Retina (tissue), 1 donor: Measurements from ENCODE around the gene COL6A3.
A peak's percentile ranks its signal among the peaks of the same experiment; 100 is the strongest.
"Not testable (repeated sequence)": the region's sequence is repeated elsewhere in the genome, so short reads cannot be mapped to it uniquely, and the experiment has no call there.

Experiments used
- DNase-seq: peaks from one replicate; pipeline ENCODE4 v3.0.0-alpha.2; 2016

COL6A3 gene

GRCh38 chr2:237315829-237316225 is 98.1 kb downstream of the COL6A3 start:
- DNase-seq = no peak

- DNase-seq = peak; percentile 53
Observed at GRCh38 chr2:237315170-237315828, 98.7 kb downstream of the COL6A3 start.

- DNase-seq = no peak
Observed at GRCh38 chr2:237314681-237315080, 99.3 kb downstream of the COL6A3 start.

- DNase-seq = no peak
Observed at GRCh38 chr2:237314198-237314597, 99.8 kb downstream of the COL6A3 start.

GRCh38 chr2:237312021-237312755 is 101.8 kb downstream of the COL6A3 start:
- no peak for DNase-seq

- no peak for DNase-seq
Observed at GRCh38 chr2:237310515-237311114, 103.3 kb downstream of the COL6A3 start.

- DNase-seq = no peak
Observed at GRCh38 chr2:237309416-237309815, 104.5 kb downstream of the COL6A3 start.

- DNase-seq = no peak
Observed at GRCh38 chr2:237309011-237309410, 105.0 kb downstream of the COL6A3 start.

GRCh38 chr2:237307474-237307873 is 106.5 kb downstream of the COL6A3 start:
- DNase-seq = no peak

- no peak for DNase-seq
Observed at GRCh38 chr2:237306787-237307170, 107.2 kb downstream of the COL6A3 start.

GRCh38 chr2:237306083-237306786 is 107.7 kb downstream of the COL6A3 start:
- no peak for DNase-seq

GRCh38 chr2:237305579-237305978 is 108.4 kb downstream of the COL6A3 start:
- DNase-seq = no peak

- no peak for DNase-seq
Observed at GRCh38 chr2:237304763-237305514, 109.0 kb downstream of the COL6A3 start.

- DNase-seq = not testable (repeated sequence)
Observed at GRCh38 chr2:237303244-237303643, 110.7 kb downstream of the COL6A3 start.

GRCh38 chr2:237301595-237301994 is 112.4 kb downstream of the COL6A3 start:
- no peak for DNase-seq

GRCh38 chr2:237300739-237301138 is 113.2 kb downstream of the COL6A3 start:
- DNase-seq = no peak

GRCh38 chr2:237299906-237300305 is 114.1 kb downstream of the COL6A3 start:
- no peak for DNase-seq

GRCh38 chr2:237298151-237299118 is 115.5 kb downstream of the COL6A3 start:
- DNase-seq = no peak

- no peak for DNase-seq
Observed at GRCh38 chr2:237297421-237298150, 116.4 kb downstream of the COL6A3 start.

GRCh38 chr2:237296756-237297155 is 117.2 kb downstream of the COL6A3 start:
- no peak for DNase-seq
